HepG2 (cell line): Measurements from ENCODE around the gene GAL3ST2. TPM values are rescaled to one million over a fixed set of nuclear protein-coding genes. Genes with fewer than 3 reads are reported as not detected.
"Not testable (repeated sequence)": the region's sequence is repeated elsewhere in the genome, so short reads cannot be mapped to it uniquely, and the experiment has no call there.

ENCODE experiments used
- ATAC-seq: fragments of 200-7000 bp; cut with Tn5 transposase; 3 replicates; pipeline ENCODE4 v1.9.1; 2020; ENCODE audit warnings: mild to moderate bottlenecking, moderate library complexity
- BruUV-seq: library from RNA; stranded (reverse); fragments of 400-500 nt; replicated peaks from 2 replicates; lab custom pipeline; 2021; lab: Mats Ljungman, UMichigan
- CTCF ChIA-PET: fragments of 300-600 bp; formaldehyde crosslinking; extraction: SDS; loops from one replicate; lab custom pipeline; 2021; ENCODE audit warnings: low total read pairs, inconsistent platforms, low intra/inter-chr PET ratio; lab: Yijun Ruan, JAX
- POLR2A ChIA-PET: fragments of 350-600 bp; sonication (Branson Sonifier 250); formaldehyde crosslinking; loops from one replicate; lab custom pipeline; 2020; ENCODE audit warnings: antibody characterized with exemption, inconsistent platforms; lab: Yijun Ruan, JAX
- DNase-seq: peaks from one replicate; pipeline ENCODE4 v3.0.0-alpha.2; 2015; ENCODE audit warnings: low spot score
- FAIRE-seq: peaks from 3 replicates; lab custom pipeline; 2011; peaks lifted over from hg19 to GRCh38; lab: Jason Lieb, UNC
- H2AFZ ChIP-seq: one replicate; pipeline ENCODE4 v1.6.1; 2011; ENCODE audit warnings: low read length, inconsistent platforms
- H3K27ac ChIP-seq: fragments of 300-600 bp; 3 replicates; pipeline ENCODE4 v1.8.0; 2011; ENCODE audit warnings: mixed run types, mild to moderate bottlenecking, mixed read lengths, low read length, inconsistent platforms; ENCODE audit not compliant: insufficient read depth; ENCODE audit errors: extremely low read length
- H3K27me3 ChIP-seq, 2 experiments: fragments of 200-600 bp in 1 of 2; 2 replicates in 1 of 2; 3 replicates in 1 of 2; pipeline versions ENCODE4 v1.6.0 to v1.8.0; 2011; ENCODE audit warnings: low read length in 2 of 2, mild to moderate bottlenecking in 2 of 2, moderate library complexity in 2 of 2, inconsistent platforms in 1 of 2; ENCODE audit not compliant: insufficient read depth in 2 of 2, control insufficient read depth in 1 of 2
- H3K36me3 ChIP-seq, 2 experiments: fragments of 200-600 bp in 1 of 2; replicated peaks in 1 of 2; 2 replicates in 1 of 2; 3 replicates in 1 of 2; pipeline versions ENCODE4 v1.5.1 to v1.8.0; 2011; ENCODE audit warnings: low read length in 2 of 2, inconsistent platforms in 1 of 2; ENCODE audit not compliant: insufficient read depth in 2 of 2, control insufficient read depth in 1 of 2
- H3K4me1 ChIP-seq: 2 replicates; pipeline ENCODE4 v1.5.1; 2012; ENCODE audit warnings: low read length, inconsistent platforms; ENCODE audit not compliant: insufficient read depth
- H3K4me2 ChIP-seq: 2 replicates; pipeline ENCODE4 v1.6.0; 2011; ENCODE audit warnings: low read depth, low read length, inconsistent platforms
- H3K4me3 ChIP-seq, 3 experiments: fragments of 200-600 bp in 1 of 3; sonication (generic), shearing (Covaris generic) in 1 of 3; replicated peaks in 1 of 3; 2 replicates each; pipeline ENCODE4 v1.5.1; 2011 to 2016; ENCODE audit warnings: low read length in 3 of 3, inconsistent platforms in 2 of 3, low read depth in 2 of 3, mild to moderate bottlenecking in 2 of 3, control low read depth in 1 of 3, mixed read lengths in 1 of 3; ENCODE audit not compliant: insufficient read depth in 1 of 3
- H3K79me2 ChIP-seq: one replicate; pipeline ENCODE4 v1.6.1; 2011; ENCODE audit warnings: low read length, inconsistent platforms; ENCODE audit not compliant: insufficient read depth
- H3K9ac ChIP-seq: 2 replicates; pipeline ENCODE4 v1.6.0; 2011; ENCODE audit warnings: mild to moderate bottlenecking, low read depth, low read length, inconsistent platforms; ENCODE audit not compliant: insufficient read depth
- H3K9me3 ChIP-seq: 2 replicates; pipeline ENCODE4 v1.5.1; 2012; ENCODE audit warnings: mild to moderate bottlenecking, low read length
- H4K20me1 ChIP-seq: 2 replicates; pipeline ENCODE4 v1.6.0; 2011; ENCODE audit warnings: inconsistent platforms, mild to moderate bottlenecking, low read length, moderate library complexity; ENCODE audit not compliant: insufficient read depth
- DR1 ChIP-seq: sonication (generic); formaldehyde crosslinking; IDR thresholded peaks from 2 replicates; pipeline ENCODE4 v1.8.0; 2021; ENCODE audit warnings: mild to moderate bottlenecking, missing genetic modification reagents, inconsistent platforms
- ESRRA ChIP-seq: sonication (generic); formaldehyde crosslinking; IDR thresholded peaks from 2 replicates; pipeline ENCODE4 v1.5.1; 2020; ENCODE audit warnings: mild to moderate bottlenecking, low read depth, missing genetic modification reagents
- ETV5 ChIP-seq: IDR thresholded peaks from 2 replicates; pipeline ENCODE4 v1.6.1; 2018; ENCODE audit warnings: missing biosample characterization, missing genetic modification reagents, inconsistent platforms, borderline replicate concordance
- FLYWCH1 ChIP-seq: sonication (generic); formaldehyde crosslinking; IDR thresholded peaks from 2 replicates; pipeline ENCODE4 v1.8.1; 2023; ENCODE audit warnings: mild to moderate bottlenecking, missing genetic modification reagents
- HNRNPL ChIP-seq: fragments of 200-400 bp; formaldehyde crosslinking; IDR thresholded peaks from 2 replicates; pipeline ENCODE4 v1.6.1; 2017; ENCODE audit warnings: mild to moderate bottlenecking, low read depth, low read length
- RBAK ChIP-seq: sonication (generic); formaldehyde crosslinking; IDR thresholded peaks from 2 replicates; pipeline ENCODE4 v1.5.1; 2020; ENCODE audit warnings: mild to moderate bottlenecking, missing genetic modification reagents
- RFX5 ChIP-seq: IDR thresholded peaks from 2 replicates; pipeline ENCODE4 v1.6.1; 2011; ENCODE audit warnings: low read depth, low read length, improper control_type of control experiment
- ZNF280D ChIP-seq: sonication (generic); formaldehyde crosslinking; IDR thresholded peaks from 2 replicates; pipeline ENCODE4 v1.5.1; 2020; ENCODE audit warnings: mild to moderate bottlenecking, missing genetic modification reagents
- ZNF343 ChIP-seq: sonication (generic); formaldehyde crosslinking; IDR thresholded peaks from 2 replicates; pipeline ENCODE4 v1.4.0; 2020; ENCODE audit warnings: mild to moderate bottlenecking, missing genetic modification reagents
- ZNF460 ChIP-seq: sonication (generic); formaldehyde crosslinking; IDR thresholded peaks from 2 replicates; pipeline ENCODE4 v1.5.1; 2020; ENCODE audit warnings: missing genetic modification reagents, mild to moderate bottlenecking, borderline replicate concordance
- ZNF605 ChIP-seq: sonication (generic); formaldehyde crosslinking; IDR thresholded peaks from 2 replicates; pipeline ENCODE4 v1.8.0; 2022; ENCODE audit warnings: mild to moderate bottlenecking, missing genetic modification reagents
- WGBS: methylation state at CpG from one replicate; pipeline ENCODE4 v1.1.6; 2017; ENCODE audit warnings: low lambda C conversion rate; 5-methylcytosine and 5-hydroxymethylcytosine counted together
- in situ Hi-C: cut with HindIII; loops from 2 replicates; pipeline ENCODE4 v1.10.0; 2017; ENCODE audit warnings: low pct_unique_long_range_greater_than_20kb; ENCODE audit not compliant: extremely low pct_ligation_motif_present
- intact Hi-C: fragments of 100-400 bp; cut with micrococcal nuclease; formaldehyde crosslinking; loops from one replicate; pipeline ENCODE4 v1.10.0; 2022; ENCODE audit not compliant: unreplicated experiment
- polyA plus RNA-seq, 8 experiments: library from polyadenylated mRNA; depleted of rRNA in 3 of 8; stranded (reverse) in 7 of 8; unstranded in 1 of 8; fragments of >200 nt; fragmentation: Illumina TruSeq in 4 of 8; extraction: Trizol in 4 of 8; gene quantifications; 2 replicates each; pipeline versions ENCODE4 v1.2.1 to v1.2.3, GENCODE V29; 2011 to 2016; ENCODE audit warnings: low read depth in 4 of 8, missing spikeins in 1 of 8, mixed read lengths in 1 of 8; ENCODE audit not compliant: insufficient read depth in 1 of 8
- total RNA-seq, 5 experiments: library from RNA; depleted of rRNA; stranded (reverse); fragments of >200 nt; fragmentation: Illumina TruSeq; extraction: Trizol; gene quantifications; 2 replicates each; pipeline ENCODE4 v1.2.3, GENCODE V29; 2016; ENCODE audit warnings: low read depth in 1 of 5

Gene GAL3ST2
- total and polyA plus RNA-seq, 2 of the 13 experiments (the other 11 are each of a cell fraction or from before 2014, with no cell fraction given) = 0.17 to 0.20 TPM

DNA sequence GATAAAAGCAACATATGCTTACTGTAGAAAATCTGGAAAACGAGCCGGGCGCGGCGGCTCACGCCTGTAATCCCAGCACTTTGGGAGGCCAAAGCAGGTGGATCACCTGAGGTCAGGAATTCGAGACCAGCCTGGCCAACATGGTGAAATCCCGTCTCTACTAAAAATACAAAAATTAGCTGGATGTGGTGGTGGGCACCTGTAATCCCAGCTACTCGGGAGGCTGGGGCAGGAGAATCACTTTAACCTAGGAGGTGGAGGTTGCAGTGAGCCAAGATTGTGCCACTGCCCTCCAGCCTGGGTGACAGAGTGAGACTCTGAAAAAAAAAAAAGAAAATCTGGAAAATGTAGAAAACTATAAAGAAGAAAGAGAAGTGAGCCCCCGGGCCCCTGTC lies 41.2 kb downstream of the GAL3ST2 start:
- intact Hi-C loops = loop anchor here (1.0 to 2.0 kb wide), 2 partner anchors 9 to 47 kb away; partner anchors contain the start of gene NEU4
- Histone ChIP-seq H3K9ac (peak overlapping the region; percentile 52; the same call in 1 of the 2 replicates), H3K27ac (peak overlapping the region; percentile 59), H3K4me2 (peak overlapping the region; percentile 33; the same call in 1 of the 2 replicates), H3K4me1 (peaks cover 27% of the 10 kb centered on the region)
- H3K36me3 ChIP-seq, H3K79me2 ChIP-seq, DNase-seq, FAIRE-seq, CTCF ChIA-PET, H2AFZ ChIP-seq, H3K27me3 ChIP-seq, BruUV-seq, in situ Hi-C loops, H4K20me1 ChIP-seq, H3K9me3 ChIP-seq, H3K4me3 ChIP-seq, ATAC-seq: not testable (repeated sequence)
- POLR2A ChIA-PET = interaction anchor here (1.1 to 1.6 kb wide), 3 partner anchors 9 to 46 kb away, joined by 3 to 8 read pairs (median 4); partner anchors contain the start of gene NEU4
- 89% methylated on average over 10 of the region's 10 CpGs for WGBS
- TF ChIP-seq FLYWCH1 (CRISPR knock-in tag) (0 out of 2 replicates have a peak, but pooled peaks have one; percentile 23), ETV5 (CRISPR knock-in tag) (0 out of 2 replicates have a peak, but pooled peaks have one; percentile 1), ZNF460 (CRISPR knock-in tag) (peak; percentile 63; the same call in 1 of the 2 replicates), ZNF605 (0 out of 2 replicates have a peak, but pooled peaks have one; percentile 20), ZNF343 (CRISPR knock-in tag) (0 out of 2 replicates have a peak, but pooled peaks have one; percentile 66)

DNA sequence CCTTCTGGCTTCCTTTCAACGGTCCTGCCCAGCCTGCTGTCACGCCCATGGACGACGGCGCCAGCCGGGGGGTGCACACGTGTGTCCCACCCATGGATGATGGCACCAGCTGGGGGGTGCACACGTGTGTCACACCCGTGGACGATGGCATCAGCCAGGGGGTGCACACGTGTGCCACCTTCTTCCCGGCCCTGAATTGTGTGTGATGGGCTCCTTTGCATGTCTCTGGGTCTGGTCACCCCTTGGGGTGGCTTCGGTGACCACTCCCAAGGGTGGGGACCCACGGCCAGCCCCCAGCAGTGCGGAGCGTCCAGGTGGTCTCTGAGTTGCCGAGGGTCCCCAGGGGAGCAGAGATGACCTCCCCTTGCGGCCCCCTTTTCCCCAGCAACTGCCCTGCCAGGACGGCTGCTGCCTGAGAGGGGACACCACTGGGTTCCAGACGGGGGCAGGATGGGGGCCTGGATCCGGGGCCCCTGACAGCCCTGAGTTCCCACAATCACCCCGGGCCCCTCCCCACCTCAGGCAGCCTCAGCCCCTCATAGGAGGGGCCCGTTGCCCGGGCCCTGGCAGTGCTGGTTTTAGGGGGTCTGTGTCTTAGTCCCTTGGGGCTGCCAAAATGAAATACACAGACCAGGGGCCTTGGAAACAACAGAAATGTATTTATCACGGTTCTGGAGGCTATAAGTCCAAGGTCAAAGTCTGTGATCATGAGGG lies 41.8 kb downstream of the GAL3ST2 start:
- Histone ChIP-seq H3K79me2 (no peaks in the 10 kb centered on the region), H3K4me2 (peak overlapping the region; percentile 59), H3K9me3 (no peaks in the 10 kb centered on the region), H3K4me1 (peaks cover 27% of the 10 kb centered on the region), H4K20me1 (no peaks in the 10 kb centered on the region; the same call in 1 of the 2 replicates), H2AFZ (no peak overlapping the region), H3K27ac (peak overlapping the region; percentile 59), H3K4me3 (peak overlapping the region in 1 of 3 experiments; percentile 38; a peak in 1 of 6 replicates), H3K36me3 (peaks cover 1 to 6% of the 10 kb centered on the region in 2 experiments; a peak in 2 of 5 replicates), H3K9ac (peak overlapping the region; percentile 52), H3K27me3 (peaks cover 0 to 8% of the 10 kb centered on the region in 2 experiments; a peak in 1 of 5 replicates)
- no peak for FAIRE-seq
- 72% methylated on average over 21 of the region's 25 CpGs for WGBS
- in situ Hi-C loops = no loop called here
- ATAC-seq = no peak; the same call in 1 of the 3 replicates
- no peak for DNase-seq
- ChIA-PET CTCF (no interaction called here), POLR2A (interaction anchor here (1.6 kb wide), 1 partner anchor 44 kb away, joined by 8 read pairs; no protein-coding TSS in a partner anchor)
- intact Hi-C loops = loop anchor here (1.0 to 2.0 kb wide), 2 partner anchors 9 to 48 kb away; partner anchors contain the start of gene NEU4
- TSS peak; percentile 86 for BruUV-seq
- TF ChIP-seq HNRNPL = peak; percentile 76; the same call in 1 of the 2 replicates
- TF ChIP-seq RBAK = no peak
- TF ChIP-seq ZNF280D (CRISPR knock-in tag) = no peak
- peak; percentile 14; the same call in 1 of the 2 replicates for TF ChIP-seq RFX5
- no peak for TF ChIP-seq ESRRA (CRISPR knock-in tag)
- TF ChIP-seq DR1 (CRISPR knock-in tag) = peak; percentile 12; the same call in 1 of the 2 replicates
